ENCODE measurements around the gene SLCO3A1. TPM values are rescaled to one million over a fixed set of nuclear protein-coding genes. Genes with fewer than 3 reads are reported as not detected.
"Not testable (repeated sequence)": the region's sequence is repeated elsewhere in the genome, so short reads cannot be mapped to it uniquely, and the experiment has no call there.

The SLCO3A1 gene
- total RNA-seq, 1 donor from 2014 or later, result 2.7 TPM

- peak; percentile 26 for TF ChIP-seq CTCF (conservative IDR thresholded peaks at IDR 0.05; ENCODE audit: low read depth, low read length)
- no peak overlapping the region for H3K4me3 ChIP-seq (ENCODE audit: low read depth, low read length)
- DNase-seq (ENCODE audit: low read depth), result no peak
Observed at GRCh38 chr15:91950631-91951329, 97.3 kb downstream of the SLCO3A1 start.

- no peak overlapping the region for H3K4me3 ChIP-seq (ENCODE audit: low read depth, low read length)
- TF ChIP-seq CTCF (conservative IDR thresholded peaks at IDR 0.05; ENCODE audit: low read depth, low read length), result no peak
- DNase-seq (ENCODE audit: low read depth), result no peak
Observed at GRCh38 chr15:91952216-91952615, 98.7 kb downstream of the SLCO3A1 start.

GRCh38 chr15:91953432-91953831 is 99.9 kb downstream of the SLCO3A1 start:
- DNase-seq (ENCODE audit: low read depth), result no peak
- no peak for TF ChIP-seq CTCF (conservative IDR thresholded peaks at IDR 0.05; ENCODE audit: low read depth, low read length)

GRCh38 chr15:91954292-91954691 is 100.8 kb downstream of the SLCO3A1 start:
- no peak for DNase-seq (ENCODE audit: low read depth)
- no peak for TF ChIP-seq CTCF (conservative IDR thresholded peaks at IDR 0.05; ENCODE audit: low read depth, low read length)
- no peak overlapping the region for H3K4me3 ChIP-seq (ENCODE audit: low read depth, low read length)

More at GRCh38 chr15:91953432-91953831, 99.9 kb downstream of the SLCO3A1 start:
- H3K4me3 ChIP-seq (ENCODE audit: low read depth, low read length), result no peak overlapping the region

GRCh38 chr15:91956026-91956723 is 102.7 kb downstream of the SLCO3A1 start:
- no peak for TF ChIP-seq CTCF (conservative IDR thresholded peaks at IDR 0.05; ENCODE audit: low read depth, low read length)
- H3K4me3 ChIP-seq (ENCODE audit: low read depth, low read length), result no peak overlapping the region
- DNase-seq (ENCODE audit: low read depth), result no peak

GRCh38 chr15:91961357-91961756 is 107.8 kb downstream of the SLCO3A1 start:
- H3K4me3 ChIP-seq (ENCODE audit: low read depth, low read length), result no peak overlapping the region
- DNase-seq (ENCODE audit: low read depth), result no peak
- TF ChIP-seq CTCF (conservative IDR thresholded peaks at IDR 0.05; ENCODE audit: low read depth, low read length), result no peak

- not testable (repeated sequence) for H3K4me3 ChIP-seq (ENCODE audit: low read depth, low read length); DNase-seq (ENCODE audit: low read depth)
Observed at GRCh38 chr15:91963747-91964146, 110.2 kb downstream of the SLCO3A1 start.
